ENCODE data around the gene PAX5. TPM values are rescaled to one million over a fixed set of nuclear protein-coding genes. Genes with fewer than 3 reads are reported as not detected.

Gene PAX5
- polyA plus RNA-seq, 3 donors: 0.03 to 0.15 TPM; not detected in 1

- Mint-ChIP-seq H3K4me1 (no peaks in the 10 kb centered on the region), H3K4me3 (no peak overlapping the region), H3K27ac (peak overlapping the region in 1 of 7 donors; percentile 47), H3K27me3 (ENCODE audit: low read depth in 3 of 3) (peaks cover 11 to 35% (median 18%) of the 10 kb centered on the region in 3 donors), H3K9me3 (no peaks in the 10 kb centered on the region), H3K36me3 (no peaks in the 10 kb centered on the region)
- no peak overlapping the region for H3K27ac ChIP-seq (ENCODE audit: low read depth in 1 of 2, low read length in 2 of 2)
- no peaks in the 10 kb centered on the region for H4K20me1 ChIP-seq (ENCODE audit: insufficient read depth, low read length)
- no peaks in the 10 kb centered on the region for H3K36me3 ChIP-seq (replicated peaks in 1 of 2; ENCODE audit: control insufficient read depth in 1 of 2, insufficient read depth in 2 of 2, low read length in 2 of 2)
- 91% methylated on average over 4 of the region's 6 CpGs for WGBS (ENCODE audit: insufficient coverage)
- no peak for DNase-seq
- no peaks in the 10 kb centered on the region for H3K4me1 ChIP-seq (ENCODE audit: control insufficient read depth in 1 of 2, insufficient read depth in 2 of 2, low read length in 2 of 2)
- TF ChIP-seq CTCF (IDR thresholded peaks at IDR 0.05): no peak
- no peaks in the 10 kb centered on the region for H3K79me2 ChIP-seq (ENCODE audit: insufficient read depth, low read length)
- no peak overlapping the region for H3K4me2 ChIP-seq (replicated peaks; ENCODE audit: extremely low read depth, low read length, poor library complexity, severe bottlenecking)
- no peaks in the 10 kb centered on the region for H3K9me3 ChIP-seq (replicated peaks in 1 of 2; ENCODE audit: control insufficient read depth in 1 of 2, insufficient read depth in 1 of 2, low read length in 2 of 2)
- H3K9ac ChIP-seq (ENCODE audit: insufficient read depth, low read length, poor library complexity, severe bottlenecking): no peak overlapping the region
- intact Hi-C loops (cut with micrococcal nuclease): no loop called here
- H2AFZ ChIP-seq (ENCODE audit: insufficient read depth, low read depth, low read length, poor library complexity, severe bottlenecking): no peak overlapping the region
- H3K4me3 ChIP-seq (replicated peaks in 1 of 3; ENCODE audit: low read depth in 2 of 3, low read length in 3 of 3): no peak overlapping the region
- no peaks in the 10 kb centered on the region for H3K27me3 ChIP-seq (ENCODE audit: control insufficient read depth in 2 of 2, insufficient read depth in 2 of 2, low read length in 2 of 2)
These were observed 133.2 kb downstream of the PAX5 start for GRCh38 chr9:36900856-36901220.

GRCh38 chr9:36900136-36900855, 133.8 kb downstream of the PAX5 start:
- H3K27ac ChIP-seq (ENCODE audit: low read depth in 1 of 2, low read length in 2 of 2): no peak overlapping the region
- H3K4me2 ChIP-seq (replicated peaks; ENCODE audit: extremely low read depth, low read length, poor library complexity, severe bottlenecking): no peak overlapping the region
- no peaks in the 10 kb centered on the region for H3K4me1 Mint-ChIP-seq
- no peak overlapping the region for H3K27ac Mint-ChIP-seq
- no peaks in the 10 kb centered on the region for H3K36me3 Mint-ChIP-seq
- 86% methylated on average over 14 of the region's 18 CpGs for WGBS (ENCODE audit: insufficient coverage)
- no peaks in the 10 kb centered on the region for H3K4me1 ChIP-seq (ENCODE audit: control insufficient read depth in 1 of 2, insufficient read depth in 2 of 2, low read length in 2 of 2)
- no peaks in the 10 kb centered on the region for H4K20me1 ChIP-seq (ENCODE audit: insufficient read depth, low read length)
- no peaks in the 10 kb centered on the region for H3K79me2 ChIP-seq (ENCODE audit: insufficient read depth, low read length)
- intact Hi-C loops (cut with micrococcal nuclease): no loop called here
- no peak overlapping the region for H2AFZ ChIP-seq (ENCODE audit: insufficient read depth, low read depth, low read length, poor library complexity, severe bottlenecking)
- no peak overlapping the region for H3K9ac ChIP-seq (ENCODE audit: insufficient read depth, low read length, poor library complexity, severe bottlenecking)
- no peak overlapping the region for H3K4me3 ChIP-seq (replicated peaks in 1 of 3; ENCODE audit: low read depth in 2 of 3, low read length in 3 of 3)
- peaks cover 11 to 30% (median 16%) of the 10 kb centered on the region in 3 donors for H3K27me3 Mint-ChIP-seq (ENCODE audit: low read depth in 3 of 3)
- H3K4me3 Mint-ChIP-seq: no peak overlapping the region
- H3K9me3 Mint-ChIP-seq: no peaks in the 10 kb centered on the region
- no peaks in the 10 kb centered on the region for H3K36me3 ChIP-seq (replicated peaks in 1 of 2; ENCODE audit: control insufficient read depth in 1 of 2, insufficient read depth in 2 of 2, low read length in 2 of 2)
- H3K9me3 ChIP-seq (replicated peaks in 1 of 2; ENCODE audit: control insufficient read depth in 1 of 2, insufficient read depth in 1 of 2, low read length in 2 of 2): no peaks in the 10 kb centered on the region
- H3K27me3 ChIP-seq (ENCODE audit: control insufficient read depth in 2 of 2, insufficient read depth in 2 of 2, low read length in 2 of 2): no peaks in the 10 kb centered on the region
- no peak for DNase-seq
- no peak for TF ChIP-seq CTCF (IDR thresholded peaks at IDR 0.05)
